RPMI7951 (cell line): Measurements from ENCODE around the gene CLDN7. TPM values are rescaled to one million over a fixed set of nuclear protein-coding genes. Genes with fewer than 3 reads are reported as not detected.

ENCODE experiments used
- DNase-seq: peaks from one replicate; pipeline ENCODE4 v3.0.0-alpha.2; 2012; ENCODE audit warnings: low read depth
- total RNA-seq: library from RNA; depleted of rRNA; stranded (reverse); fragments of >200 nt; shearing (Covaris generic); gene quantifications from 2 replicates; pipeline ENCODE4 v1.2.3, GENCODE V29; 2014

The CLDN7 gene
- total RNA-seq, 1 experiment from 2014 or later = 0.48 TPM

GRCh38 chr17:7289256-7290032 lies 27.2 kb upstream of the CLDN7 start:
- DNase-seq = no peak

- no peak for DNase-seq
These were observed 23.4 kb upstream of the CLDN7 start for GRCh38 chr17:7285679-7286078.

- DNase-seq = no peak
These were observed 22.6 kb upstream of the CLDN7 start for GRCh38 chr17:7284911-7285310.

- no peak for DNase-seq
These were observed 21.4 kb upstream of the CLDN7 start for GRCh38 chr17:7283471-7284216.

- DNase-seq = no peak
These were observed 20.6 kb upstream of the CLDN7 start for GRCh38 chr17:7282752-7283321.

- no peak for DNase-seq
These were observed 19.9 kb upstream of the CLDN7 start for GRCh38 chr17:7281953-7282751.

GRCh38 chr17:7281074-7281952 lies 19.0 kb upstream of the CLDN7 start, which contains the start of gene SLC2A4:
Gene SLC2A4, plus strand, starts transcription at chr17:7281718. Its CDS starts 217 bp downstream, at chr17:7281935.
- DNase-seq = peak; percentile 87

- peak; percentile 69 for DNase-seq
These were observed 18.3 kb upstream of the CLDN7 start for GRCh38 chr17:7280519-7281073.

GRCh38 chr17:7279448-7279847 lies 17.2 kb upstream of the CLDN7 start:
- DNase-seq = no peak

GRCh38 chr17:7266784-7267183 lies 4.5 kb upstream of the CLDN7 start:
- no peak for DNase-seq

- no peak for DNase-seq
These were observed 1.5 kb upstream of the CLDN7 start for GRCh38 chr17:7263801-7264078.

GRCh38 chr17:7262935-7263800 lies 890 bp upstream of the CLDN7 start:
- no peak for DNase-seq

GRCh38 chr17:7261379-7262191 lies 693 bp downstream of the CLDN7 start:
- no peak for DNase-seq

GRCh38 chr17:7260651-7261378 lies 1.5 kb downstream of the CLDN7 start:
- no peak for DNase-seq

- DNase-seq = no peak
These were observed 2.1 kb downstream of the CLDN7 start for GRCh38 chr17:7260151-7260550.

GRCh38 chr17:7259555-7259889 lies 2.8 kb downstream of the CLDN7 start:
- no peak for DNase-seq

GRCh38 chr17:7258731-7259554 lies 3.3 kb downstream of the CLDN7 start:
- peak; percentile 56 for DNase-seq
